Measurements from ENCODE around the gene TBC1D9B. TPM values are rescaled to one million over a fixed set of nuclear protein-coding genes. Genes with fewer than 3 reads are reported as not detected.

TBC1D9B gene
- total RNA-seq, 4 donors from 2014 or later = 56.1 to 65.9 (median 62.7) TPM

DNA sequence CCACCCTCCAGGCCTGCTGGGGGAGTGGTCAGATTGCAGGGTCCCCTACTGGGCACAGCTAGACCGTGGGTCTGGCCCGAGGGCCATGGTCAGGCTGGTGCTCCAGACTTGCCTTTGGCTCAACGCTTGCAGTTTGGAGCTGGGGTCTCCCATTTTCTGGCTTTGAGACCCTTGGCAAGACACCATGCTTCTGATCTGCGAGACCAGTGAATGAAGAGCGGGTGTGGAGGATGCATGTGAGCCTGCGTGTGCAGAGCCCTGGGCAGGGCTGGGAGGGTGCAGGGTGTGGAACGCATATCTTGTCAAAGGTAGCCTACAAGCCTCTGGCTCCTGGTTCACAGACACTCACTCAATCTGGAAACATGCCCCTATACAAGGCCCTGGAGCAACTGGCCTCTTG, 43.0 kb downstream of the TBC1D9B start:
- no peak for TF ChIP-seq POLR2A (IDR thresholded peaks at IDR 0.05)
- TF ChIP-seq, protein P1, sequence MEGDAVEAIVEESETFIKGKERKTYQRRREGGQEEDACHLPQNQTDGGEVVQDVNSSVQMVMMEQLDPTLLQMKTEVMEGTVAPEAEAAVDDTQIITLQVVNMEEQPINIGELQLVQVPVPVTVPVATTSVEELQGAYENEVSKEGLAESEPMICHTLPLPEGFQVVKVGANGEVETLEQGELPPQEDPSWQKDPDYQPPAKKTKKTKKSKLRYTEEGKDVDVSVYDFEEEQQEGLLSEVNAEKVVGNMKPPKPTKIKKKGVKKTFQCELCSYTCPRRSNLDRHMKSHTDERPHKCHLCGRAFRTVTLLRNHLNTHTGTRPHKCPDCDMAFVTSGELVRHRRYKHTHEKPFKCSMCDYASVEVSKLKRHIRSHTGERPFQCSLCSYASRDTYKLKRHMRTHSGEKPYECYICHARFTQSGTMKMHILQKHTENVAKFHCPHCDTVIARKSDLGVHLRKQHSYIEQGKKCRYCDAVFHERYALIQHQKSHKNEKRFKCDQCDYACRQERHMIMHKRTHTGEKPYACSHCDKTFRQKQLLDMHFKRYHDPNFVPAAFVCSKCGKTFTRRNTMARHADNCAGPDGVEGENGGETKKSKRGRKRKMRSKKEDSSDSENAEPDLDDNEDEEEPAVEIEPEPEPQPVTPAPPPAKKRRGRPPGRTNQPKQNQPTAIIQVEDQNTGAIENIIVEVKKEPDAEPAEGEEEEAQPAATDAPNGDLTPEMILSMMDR (IDR thresholded peaks at IDR 0.05 in 4 of 5, conservative IDR thresholded peaks at IDR 0.05 in 1 of 5) = no peak
- Histone ChIP-seq H3K4me1 (peaks cover 3 to 9% of the 10 kb centered on the region in 2 donors), H3K27me3 (no peaks in the 10 kb centered on the region), H3K36me3 (peaks cover 0 to 52% of the 10 kb centered on the region in 2 donors), H3K27ac (no peak overlapping the region), H3K9me3 (no peaks in the 10 kb centered on the region), H3K4me3 (no peak overlapping the region)
- intact Hi-C loops (cut with DNase I; ENCODE audit: low total_unique reads) (no loop called here), in situ Hi-C loops (cut with MboI; ENCODE audit: low sequenced_read_pairs in 4 of 4) (loop anchor here in 1 of 4 donors (25.0 kb wide), 1 partner anchor 102 kb away; no protein-coding TSS in a partner anchor)
- ATAC-seq (no peak), DNase-seq (no peak)

DNA sequence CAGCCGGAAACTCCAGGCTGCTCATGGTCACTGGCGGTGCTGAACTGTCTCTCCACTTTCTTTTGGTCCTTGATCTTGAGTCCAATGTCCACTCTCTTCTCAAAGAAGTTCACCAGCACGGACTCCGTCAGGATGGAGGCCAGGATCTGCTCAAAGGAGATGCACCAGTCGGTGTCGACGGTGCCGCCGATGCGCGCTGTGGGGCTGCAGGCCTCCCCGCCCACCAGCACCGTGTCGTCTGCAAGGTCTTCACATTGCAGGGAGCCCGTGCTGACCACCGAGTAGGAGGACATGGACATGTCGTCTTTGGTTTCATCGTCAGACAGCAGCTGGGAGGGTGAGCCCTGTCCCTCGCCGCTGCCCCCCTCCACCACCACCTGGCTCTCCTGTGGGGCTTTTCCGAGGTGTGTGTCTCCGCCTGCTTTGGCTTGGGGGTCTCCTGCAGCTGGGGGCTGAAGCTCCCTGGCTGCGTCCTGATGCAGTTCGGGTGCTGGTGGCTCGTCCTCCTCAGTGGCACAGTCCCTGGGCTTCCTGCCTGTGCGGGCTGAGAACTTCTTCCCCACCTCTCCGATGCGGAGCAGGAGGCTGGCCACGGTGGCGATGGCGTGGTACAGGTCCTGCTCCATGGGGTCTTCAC, 44.1 kb downstream of the TBC1D9B start:
- Histone ChIP-seq H3K4me3 (no peak overlapping the region), H3K9me3 (no peaks in the 10 kb centered on the region), H3K36me3 (peaks cover 0 to 46% of the 10 kb centered on the region in 2 donors), H3K27me3 (no peaks in the 10 kb centered on the region), H3K4me1 (peaks cover 7 to 16% of the 10 kb centered on the region in 2 donors), H3K27ac (no peak overlapping the region)
- TF ChIP-seq, protein P1 (IDR thresholded peaks at IDR 0.05 in 4 of 5, conservative IDR thresholded peaks at IDR 0.05 in 1 of 5) = no peak
- no peak for TF ChIP-seq POLR2A (IDR thresholded peaks at IDR 0.05)
- ATAC-seq (no peak), DNase-seq (no peak)
- intact Hi-C loops (cut with DNase I; ENCODE audit: low total_unique reads) (no loop called here), in situ Hi-C loops (cut with MboI; ENCODE audit: low sequenced_read_pairs in 4 of 4) (loop anchor here in 1 of 4 donors (25.0 kb wide), 1 partner anchor 101 kb away; no protein-coding TSS in a partner anchor)

DNA sequence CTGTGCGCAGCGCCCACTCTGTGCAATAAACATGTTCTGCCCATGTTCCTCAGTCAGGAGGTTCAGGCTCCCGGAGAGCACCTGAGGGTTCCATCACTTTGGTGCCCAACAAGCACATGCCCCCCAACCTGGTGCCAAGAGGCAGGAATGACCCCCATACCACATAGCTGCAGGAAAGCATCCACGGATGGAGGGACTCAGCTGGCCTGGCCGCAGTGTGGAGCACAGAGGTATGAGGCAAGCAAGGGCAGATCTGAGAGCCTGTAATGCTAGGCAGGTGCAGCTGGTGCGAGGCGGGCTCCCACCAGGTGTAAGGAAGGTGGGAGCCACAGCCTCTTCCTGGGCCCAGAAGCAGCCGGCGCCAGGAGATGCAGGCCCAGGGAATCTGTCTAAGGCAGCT, 44.8 kb downstream of the TBC1D9B start:
- Histone ChIP-seq H3K9me3 (no peaks in the 10 kb centered on the region), H3K27ac (no peak overlapping the region), H3K4me3 (no peak overlapping the region), H3K27me3 (no peaks in the 10 kb centered on the region), H3K4me1 (peaks cover 7 to 16% of the 10 kb centered on the region in 2 donors), H3K36me3 (peaks cover 0 to 46% of the 10 kb centered on the region in 2 donors)
- TF ChIP-seq, protein P1 (IDR thresholded peaks at IDR 0.05 in 4 of 5, conservative IDR thresholded peaks at IDR 0.05 in 1 of 5) = no peak
- no peak for TF ChIP-seq POLR2A (IDR thresholded peaks at IDR 0.05)
- DNase-seq = no peak
- intact Hi-C loops (cut with DNase I; ENCODE audit: low total_unique reads) (no loop called here), in situ Hi-C loops (cut with MboI; ENCODE audit: low sequenced_read_pairs in 4 of 4) (loop anchor here in 1 of 4 donors (25.0 kb wide), 1 partner anchor 101 kb away; no protein-coding TSS in a partner anchor)
- ATAC-seq = no peak

DNA sequence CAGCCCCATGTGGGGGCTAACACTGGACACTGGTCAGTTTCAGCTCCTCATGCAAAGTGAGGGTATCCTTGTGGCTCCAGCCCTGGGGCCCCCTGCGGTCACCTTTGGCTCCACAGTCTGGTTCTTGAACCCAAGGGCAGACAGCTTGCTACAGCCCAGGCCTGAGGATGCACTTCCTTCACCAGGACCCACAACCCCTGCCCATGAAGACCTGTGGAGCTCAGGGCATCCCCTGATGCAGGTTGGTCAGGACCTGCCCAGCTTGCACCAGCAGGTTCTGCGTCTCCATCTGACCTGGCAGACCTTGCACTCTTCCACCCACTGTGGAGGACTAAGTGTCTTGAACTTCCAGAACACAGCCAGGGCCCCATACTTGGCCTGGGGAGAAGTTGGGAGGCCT, 45.4 kb downstream of the TBC1D9B start:
- no peak for ATAC-seq
- Histone ChIP-seq H3K4me1 (peaks cover 12 to 16% of the 10 kb centered on the region in 2 donors), H3K27me3 (no peaks in the 10 kb centered on the region), H3K36me3 (peaks cover 0 to 42% of the 10 kb centered on the region in 2 donors), H3K9me3 (no peaks in the 10 kb centered on the region), H3K4me3 (no peak overlapping the region), H3K27ac (no peak overlapping the region)
- no peak for DNase-seq
- in situ Hi-C loops (cut with MboI; ENCODE audit: low sequenced_read_pairs in 4 of 4) = loop anchor here in 1 of 4 donors (25.0 kb wide), 1 partner anchor 100 kb away; no protein-coding TSS in a partner anchor
- intact Hi-C loops (cut with DNase I; ENCODE audit: low total_unique reads) = no loop called here
- no peak for TF ChIP-seq POLR2A (IDR thresholded peaks at IDR 0.05)
- TF ChIP-seq, protein P1 (IDR thresholded peaks at IDR 0.05 in 4 of 5, conservative IDR thresholded peaks at IDR 0.05 in 1 of 5) = no peak

Measured in gastrocnemius medialis (tissue), 4 donors.